GM19239 (cell line): ENCODE results near the gene CDYL.
A peak's percentile ranks its signal among the peaks of the same experiment; 100 is the strongest.

Experiments used
- DNase-seq: peaks from one replicate; pipeline ENCODE4 v3.0.0; 2011; ENCODE audit warnings: low spot score; ENCODE audit not compliant: insufficient read length
- FAIRE-seq: peaks from 2 replicates; lab custom pipeline; 2011; peaks lifted over from hg19 to GRCh38; lab: Jason Lieb, UNC

Gene CDYL

GRCh38 chr6:4901386-4902061 lies 125.3 kb downstream of the CDYL start:
- DNase-seq (no peak), FAIRE-seq (peak; percentile 73)

- DNase-seq: no peak
- no peak for FAIRE-seq
Measured at GRCh38 chr6:4902363-4902762, 126.2 kb downstream of the CDYL start.

- FAIRE-seq (no peak), DNase-seq (no peak)
Measured at GRCh38 chr6:4903121-4903520, 126.9 kb downstream of the CDYL start.

GRCh38 chr6:4903751-4904370 lies 127.7 kb downstream of the CDYL start:
- FAIRE-seq (no peak), DNase-seq (no peak)

GRCh38 chr6:4904461-4905025 lies 128.3 kb downstream of the CDYL start:
- no peak for FAIRE-seq
- DNase-seq: no peak

- FAIRE-seq (peak; percentile 8), DNase-seq (no peak)
Measured at GRCh38 chr6:4905826-4906225, 129.6 kb downstream of the CDYL start.

GRCh38 chr6:4906293-4907276 lies 130.4 kb downstream of the CDYL start:
- DNase-seq: no peak
- peak; percentile 88 for FAIRE-seq

GRCh38 chr6:4907602-4908001 lies 131.4 kb downstream of the CDYL start:
- FAIRE-seq (peak; percentile 58), DNase-seq (peak; percentile 14)

GRCh38 chr6:4908062-4908461 lies 131.9 kb downstream of the CDYL start:
- no peak for FAIRE-seq
- DNase-seq: no peak

- DNase-seq: no peak
- no peak for FAIRE-seq
Measured at GRCh38 chr6:4909063-4909706, 133.0 kb downstream of the CDYL start.

- DNase-seq (no peak), FAIRE-seq (no peak)
Measured at GRCh38 chr6:4910037-4910760, 134.0 kb downstream of the CDYL start.

GRCh38 chr6:4912559-4912958 lies 136.4 kb downstream of the CDYL start:
- no peak for DNase-seq
- FAIRE-seq: no peak

- no peak for DNase-seq
- no peak for FAIRE-seq
Measured at GRCh38 chr6:4913705-4914419, 137.7 kb downstream of the CDYL start.

GRCh38 chr6:4914420-4915159 lies 138.4 kb downstream of the CDYL start:
- DNase-seq: no peak
- FAIRE-seq: no peak

- no peak for FAIRE-seq
- DNase-seq: no peak
Measured at GRCh38 chr6:4916954-4917561, 140.9 kb downstream of the CDYL start.

GRCh38 chr6:4920914-4921410 lies 144.8 kb downstream of the CDYL start:
- DNase-seq: no peak
- no peak for FAIRE-seq

GRCh38 chr6:4922488-4923037 lies 146.4 kb downstream of the CDYL start:
- FAIRE-seq: no peak

More at GRCh38 chr6:4922488-4923037, 146.4 kb downstream of the CDYL start:
- DNase-seq: no peak
